Activated CD4-positive, alpha-beta T cell treated with anti-CD3 and anti-CD28 coated beads, Interleukin-10, Interleukin-2, amounts not matched to agents 100 ng/mL and 50 ng/mL, durations not matched to agents 16 hours and 8 hours (primary cell): ENCODE results near the gene FAM98C.

Experiments
- DNase-seq: peaks from one replicate; pipeline ENCODE4 v3.0.0-alpha.2; 2020

FAM98C gene

GRCh38 chr19:38429811-38430156 is 26.9 kb downstream of the FAM98C start:
- no peak for DNase-seq

- DNase-seq, result no peak
These were observed 28.0 kb downstream of the FAM98C start for GRCh38 chr19:38430931-38431330.

- peak; percentile 81 for DNase-seq
These were observed 30.4 kb downstream of the FAM98C start, which contains the start of gene RYR1 for GRCh38 chr19:38433268-38433733. TSS of gene RYR1 (plus strand) at chr19:38433691. CDS start at chr19:38433830, 139 bp downstream.

GRCh38 chr19:38434549-38435051 is 31.7 kb downstream of the FAM98C start:
- DNase-seq, result no peak

GRCh38 chr19:38437295-38437694 is 34.4 kb downstream of the FAM98C start:
- no peak for DNase-seq

- DNase-seq, result no peak
These were observed 35.0 kb downstream of the FAM98C start for GRCh38 chr19:38437917-38438316.

- no peak for DNase-seq
These were observed 37.7 kb downstream of the FAM98C start for GRCh38 chr19:38440592-38440991.

- peak; percentile 39 for DNase-seq
These were observed 38.9 kb downstream of the FAM98C start for GRCh38 chr19:38441657-38442348.

- DNase-seq, result no peak
These were observed 39.8 kb downstream of the FAM98C start for GRCh38 chr19:38442736-38443135.

GRCh38 chr19:38443458-38443999 is 40.6 kb downstream of the FAM98C start:
- no peak for DNase-seq

- no peak for DNase-seq
These were observed 41.1 kb downstream of the FAM98C start for GRCh38 chr19:38444026-38444425.

- DNase-seq, result no peak
These were observed 42.5 kb downstream of the FAM98C start for GRCh38 chr19:38445362-38445761.

- no peak for DNase-seq
These were observed 45.3 kb downstream of the FAM98C start for GRCh38 chr19:38448225-38448624.

GRCh38 chr19:38449518-38449917 is 46.6 kb downstream of the FAM98C start:
- no peak for DNase-seq

GRCh38 chr19:38451036-38451435 is 48.1 kb downstream of the FAM98C start:
- no peak for DNase-seq

- no peak for DNase-seq
These were observed 48.7 kb downstream of the FAM98C start for GRCh38 chr19:38451629-38452028.

GRCh38 chr19:38452430-38453366 is 49.8 kb downstream of the FAM98C start:
- peak; percentile 55 for DNase-seq

- DNase-seq, result no peak
These were observed 50.7 kb downstream of the FAM98C start for GRCh38 chr19:38453596-38453995.

- DNase-seq, result no peak
These were observed 52.1 kb downstream of the FAM98C start for GRCh38 chr19:38455031-38455430.

- no peak for DNase-seq
These were observed 54.3 kb downstream of the FAM98C start for GRCh38 chr19:38457202-38457601.

GRCh38 chr19:38457690-38458405 is 55.0 kb downstream of the FAM98C start:
- DNase-seq, result no peak
